Kidney (tissue), 14 donors: ENCODE results near the gene GOLIM4. TPM values are rescaled to one million over a fixed set of nuclear protein-coding genes. Genes with fewer than 3 reads are reported as not detected.

ENCODE experiments used
- DNase-seq, 5 donors: peaks; one replicate each; pipeline ENCODE4 v3.0.0-alpha.2; 2013 to 2020
- FAIRE-seq: peaks from 2 replicates; lab custom pipeline; 2012; peaks lifted over from hg19 to GRCh38; lab: Jason Lieb, UNC
- H3K27ac ChIP-seq, 2 donors: one replicate each; pipeline ENCODE4 v1.7.0; 2013; ENCODE audit warnings: low read depth in 2 of 2, low read length in 2 of 2, inconsistent platforms in 1 of 2
- H3K27me3 ChIP-seq: one replicate; pipeline ENCODE4 v1.7.1; 2013; ENCODE audit warnings: low read length, inconsistent platforms; ENCODE audit not compliant: control insufficient read depth, insufficient read depth
- H3K36me3 ChIP-seq, 3 donors: one replicate each; pipeline versions ENCODE4 v1.7.0 to v1.7.1; 2013; ENCODE audit warnings: low read length in 3 of 3, control low read depth in 1 of 3, inconsistent platforms in 1 of 3; ENCODE audit not compliant: insufficient read depth in 3 of 3, control insufficient read depth in 2 of 3
- H3K4me1 ChIP-seq, 3 donors: one replicate each; pipeline versions ENCODE4 v1.7.0 to v1.7.1; 2013; ENCODE audit warnings: low read length in 3 of 3, inconsistent platforms in 1 of 3, low read depth in 1 of 3; ENCODE audit not compliant: control insufficient read depth in 2 of 3, insufficient read depth in 2 of 3
- H3K4me3 ChIP-seq, 3 donors: one replicate each; pipeline versions ENCODE4 v1.7.0 to v1.8.1; 2013; ENCODE audit warnings: low read length in 3 of 3, control low read depth in 1 of 3, inconsistent platforms in 1 of 3
- H3K9ac ChIP-seq, 3 donors: one replicate each; pipeline versions ENCODE4 v1.7.0 to v1.7.1; 2013; ENCODE audit warnings: low read length in 3 of 3, control low read depth in 1 of 3, inconsistent platforms in 1 of 3
- H3K9me3 ChIP-seq, 3 donors: one replicate each; pipeline versions ENCODE4 v1.7.0 to v1.7.1; 2013; ENCODE audit warnings: low read length in 3 of 3, control low read depth in 1 of 3, inconsistent platforms in 1 of 3; ENCODE audit not compliant: control insufficient read depth in 2 of 3, insufficient read depth in 1 of 3
- intact Hi-C: fragments of 100-400 bp; cut with DNase I; formaldehyde crosslinking; loops from one replicate; pipeline ENCODE4 v1.11.1; 2022
- polyA plus RNA-seq: library from polyadenylated mRNA; stranded (reverse); fragments of 350-450 nt; fragmentation: Illumina TruSeq; extraction: RNeasy Lipid Tissue Mini Kit (QIAGEN cat#74804); gene quantifications from one replicate; pipeline ENCODE4 v1.2.3, GENCODE V29; 2014; ENCODE audit warnings: low read depth, low replicate concordance; ENCODE audit not compliant: insufficient read depth
- total RNA-seq: library from RNA; stranded (reverse); fragmentation: NEBNext Ultra II Directional; extraction: Animal tissue kit (Norgen Biotek cat#: 25700); gene quantifications from one replicate; pipeline ENCODE4 v1.2.1, GENCODE V29; 2021
- TF ChIP-seq, protein P1 (sequence below): IDR thresholded peaks from 3 replicates; pipeline ENCODE4 v1.5.1; 2012; ENCODE audit warnings: mild to moderate bottlenecking, moderate library complexity, borderline replicate concordance; ENCODE audit not compliant: insufficient read depth; ENCODE audit errors: extremely low read depth
- donor health status: control.
- donor health status: control.
- donor health status: control.
- donor health status: control.
- donor health status: control.
- donor health status: DM: yes; HTN: yes; CAD: no.
- donor health status: Normal renal cell carcinoma (clear cell type).

The GOLIM4 gene
- total and polyA plus RNA-seq, 2 donors from 2014 or later, result 15.5 to 29.9 TPM

DNA sequence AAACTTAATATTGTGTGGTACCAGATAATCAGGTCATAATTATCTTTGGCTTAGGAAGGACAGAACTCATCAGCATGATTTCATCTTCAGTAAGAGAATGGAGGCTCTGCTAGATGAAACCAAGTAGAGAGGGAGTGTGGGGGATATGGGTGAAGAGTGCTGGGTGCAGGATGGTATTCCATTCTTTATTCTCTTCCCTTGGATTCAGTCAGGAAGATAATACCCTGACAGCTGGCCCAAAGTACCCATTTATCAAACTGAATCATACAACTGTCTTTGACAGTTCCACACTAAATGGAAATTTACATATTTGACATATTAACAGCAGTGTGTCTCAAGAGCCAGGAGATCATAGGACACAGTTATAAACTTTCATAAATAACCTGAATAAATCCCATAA, 44.7 kb downstream of the GOLIM4 start:
- no peak for DNase-seq
- intact Hi-C loops, result no loop called here

DNA sequence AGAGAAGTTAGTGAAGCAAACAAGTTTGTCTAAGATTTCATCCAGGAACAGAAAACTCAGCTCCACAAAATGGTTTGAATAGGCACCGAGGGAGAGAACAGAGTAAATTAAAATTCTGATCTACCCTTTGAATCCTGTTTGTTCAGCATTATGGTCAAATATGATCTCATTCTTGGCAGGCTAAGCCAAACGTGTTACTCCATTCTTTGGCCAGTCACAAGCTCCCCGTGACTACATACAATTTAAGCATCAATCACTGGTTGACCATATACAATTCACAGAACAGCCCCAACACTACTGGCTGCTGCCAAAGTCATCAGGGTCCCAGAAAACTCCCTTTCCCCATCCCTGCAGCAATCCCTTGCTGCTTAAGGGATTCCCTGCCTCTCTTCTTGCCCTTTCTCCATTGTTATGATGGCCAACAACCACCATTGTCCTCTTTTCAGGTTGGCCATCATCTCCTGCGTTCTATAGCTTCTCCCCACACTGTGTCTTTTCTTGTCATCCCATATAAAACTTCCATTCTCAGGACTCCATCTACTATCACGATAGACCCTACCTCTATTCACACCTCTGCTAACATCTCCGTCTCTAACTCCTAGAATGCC, 46.3 kb downstream of the GOLIM4 start:
- TF ChIP-seq, protein P1, sequence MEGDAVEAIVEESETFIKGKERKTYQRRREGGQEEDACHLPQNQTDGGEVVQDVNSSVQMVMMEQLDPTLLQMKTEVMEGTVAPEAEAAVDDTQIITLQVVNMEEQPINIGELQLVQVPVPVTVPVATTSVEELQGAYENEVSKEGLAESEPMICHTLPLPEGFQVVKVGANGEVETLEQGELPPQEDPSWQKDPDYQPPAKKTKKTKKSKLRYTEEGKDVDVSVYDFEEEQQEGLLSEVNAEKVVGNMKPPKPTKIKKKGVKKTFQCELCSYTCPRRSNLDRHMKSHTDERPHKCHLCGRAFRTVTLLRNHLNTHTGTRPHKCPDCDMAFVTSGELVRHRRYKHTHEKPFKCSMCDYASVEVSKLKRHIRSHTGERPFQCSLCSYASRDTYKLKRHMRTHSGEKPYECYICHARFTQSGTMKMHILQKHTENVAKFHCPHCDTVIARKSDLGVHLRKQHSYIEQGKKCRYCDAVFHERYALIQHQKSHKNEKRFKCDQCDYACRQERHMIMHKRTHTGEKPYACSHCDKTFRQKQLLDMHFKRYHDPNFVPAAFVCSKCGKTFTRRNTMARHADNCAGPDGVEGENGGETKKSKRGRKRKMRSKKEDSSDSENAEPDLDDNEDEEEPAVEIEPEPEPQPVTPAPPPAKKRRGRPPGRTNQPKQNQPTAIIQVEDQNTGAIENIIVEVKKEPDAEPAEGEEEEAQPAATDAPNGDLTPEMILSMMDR, result no peak
- Histone ChIP-seq H3K27me3 (no peaks in the 10 kb centered on the region), H3K4me3 (no peak overlapping the region), H3K9me3 (no peaks in the 10 kb centered on the region), H3K9ac (no peak overlapping the region), H3K36me3 (no peaks in the 10 kb centered on the region), H3K4me1 (peaks cover 0 to 3% (median 0%) of the 10 kb centered on the region in 3 donors), H3K27ac (no peak overlapping the region)
- intact Hi-C loops, result loop anchor here (5.0 kb wide), 1 partner anchor 118 kb away; no protein-coding TSS in a partner anchor
- FAIRE-seq, result no peak
- no peak for DNase-seq

More for the DNA sequence above, 44.7 kb downstream of the GOLIM4 start:
- H3K9ac ChIP-seq, result no peak overlapping the region
- no peaks in the 10 kb centered on the region for H3K9me3 ChIP-seq
- no peak overlapping the region for H3K27ac ChIP-seq
- H3K36me3 ChIP-seq, result no peaks in the 10 kb centered on the region
- H3K27me3 ChIP-seq, result no peaks in the 10 kb centered on the region
- no peak overlapping the region for H3K4me3 ChIP-seq
- no peak for FAIRE-seq
- TF ChIP-seq, protein P1, result no peak
- H3K4me1 ChIP-seq, result peaks cover 0 to 3% (median 0%) of the 10 kb centered on the region in 3 donors

DNA sequence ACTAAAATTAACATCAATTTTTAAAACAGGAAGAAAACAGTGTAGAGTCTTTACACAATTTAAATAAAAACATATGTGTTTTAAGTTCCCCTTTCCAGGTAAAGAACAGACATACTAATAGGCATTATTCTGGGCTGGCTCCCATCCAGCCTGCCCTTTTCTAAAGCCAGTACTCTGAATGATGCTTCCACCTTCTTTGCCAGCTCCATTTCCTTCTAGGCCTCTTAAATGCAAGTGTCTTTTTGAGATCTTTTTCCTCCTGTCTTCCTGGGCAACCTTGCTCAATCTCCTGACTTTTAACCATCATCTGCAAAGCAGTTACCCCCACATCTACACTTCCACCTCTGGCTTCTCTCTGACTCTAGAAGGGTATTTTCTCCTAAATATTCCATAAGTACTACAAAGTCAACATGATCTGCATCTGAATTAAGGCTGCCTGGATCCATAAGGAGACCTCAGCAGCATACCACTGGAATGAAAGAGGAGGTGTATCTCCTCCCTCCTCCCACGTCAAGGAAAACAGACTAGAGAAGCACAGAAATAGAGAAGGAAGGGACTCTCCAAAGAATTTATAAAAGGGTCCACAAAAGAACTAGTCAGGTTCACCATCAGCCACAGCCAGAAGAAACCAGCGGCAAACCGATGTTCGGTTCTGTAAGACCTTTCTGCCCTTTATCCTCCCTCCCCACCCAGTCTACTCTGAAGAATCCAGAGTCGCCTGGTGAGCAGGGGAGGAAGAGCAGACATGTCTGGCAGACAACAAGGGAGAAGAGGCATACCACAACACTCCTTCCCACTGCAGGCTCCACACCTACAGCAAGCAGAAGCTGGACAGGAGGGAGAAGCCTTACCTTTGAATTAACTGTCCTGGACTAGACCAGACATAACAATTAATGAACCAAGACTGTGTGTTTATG, 47.1 kb downstream of the GOLIM4 start:
- TF ChIP-seq, protein P1, result no peak
- H3K4me3 ChIP-seq, result no peak overlapping the region
- FAIRE-seq (no peak), DNase-seq (no peak)
- no peak overlapping the region for H3K27ac ChIP-seq
- intact Hi-C loops, result loop anchor here (5.0 kb wide), 1 partner anchor 119 kb away; no protein-coding TSS in a partner anchor
- H3K36me3 ChIP-seq, result no peaks in the 10 kb centered on the region
- peaks cover 0 to 3% (median 0%) of the 10 kb centered on the region in 3 donors for H3K4me1 ChIP-seq
- no peaks in the 10 kb centered on the region for H3K27me3 ChIP-seq
- no peaks in the 10 kb centered on the region for H3K9me3 ChIP-seq
- H3K9ac ChIP-seq, result no peak overlapping the region
